ENCODE data around the gene LPP.

DNA sequence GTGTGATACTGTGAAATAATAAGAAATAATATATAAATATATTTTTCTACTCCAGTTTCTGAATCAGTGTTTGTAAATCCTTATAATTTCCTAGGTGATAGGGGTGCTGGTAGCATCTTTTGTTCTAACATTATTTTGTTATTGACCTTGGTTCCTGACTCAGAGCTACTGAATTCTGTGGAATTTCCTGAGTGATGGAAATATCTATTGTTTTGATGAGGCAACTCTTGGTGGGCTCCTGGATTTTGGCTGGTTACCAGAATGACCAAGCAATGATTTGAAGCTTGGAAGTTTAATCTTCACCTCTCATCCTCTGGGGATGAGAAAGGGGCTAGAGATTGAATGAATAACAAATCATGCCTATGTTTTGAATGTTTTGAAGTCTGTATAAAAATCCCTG, 377.3 kb downstream of the LPP start:
- no peak for TF ChIP-seq EZH2 (IDR thresholded peaks at IDR 0.05; ENCODE audit: low read length)
- TF ChIP-seq, protein P1, sequence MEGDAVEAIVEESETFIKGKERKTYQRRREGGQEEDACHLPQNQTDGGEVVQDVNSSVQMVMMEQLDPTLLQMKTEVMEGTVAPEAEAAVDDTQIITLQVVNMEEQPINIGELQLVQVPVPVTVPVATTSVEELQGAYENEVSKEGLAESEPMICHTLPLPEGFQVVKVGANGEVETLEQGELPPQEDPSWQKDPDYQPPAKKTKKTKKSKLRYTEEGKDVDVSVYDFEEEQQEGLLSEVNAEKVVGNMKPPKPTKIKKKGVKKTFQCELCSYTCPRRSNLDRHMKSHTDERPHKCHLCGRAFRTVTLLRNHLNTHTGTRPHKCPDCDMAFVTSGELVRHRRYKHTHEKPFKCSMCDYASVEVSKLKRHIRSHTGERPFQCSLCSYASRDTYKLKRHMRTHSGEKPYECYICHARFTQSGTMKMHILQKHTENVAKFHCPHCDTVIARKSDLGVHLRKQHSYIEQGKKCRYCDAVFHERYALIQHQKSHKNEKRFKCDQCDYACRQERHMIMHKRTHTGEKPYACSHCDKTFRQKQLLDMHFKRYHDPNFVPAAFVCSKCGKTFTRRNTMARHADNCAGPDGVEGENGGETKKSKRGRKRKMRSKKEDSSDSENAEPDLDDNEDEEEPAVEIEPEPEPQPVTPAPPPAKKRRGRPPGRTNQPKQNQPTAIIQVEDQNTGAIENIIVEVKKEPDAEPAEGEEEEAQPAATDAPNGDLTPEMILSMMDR (optimal IDR thresholded peaks at IDR 0.05 in 1 of 3, IDR thresholded peaks at IDR 0.05 in 1 of 3, conservative IDR thresholded peaks at IDR 0.05 in 1 of 3; ENCODE audit: extremely low read depth in 1 of 3, insufficient read depth in 2 of 3, low read length in 3 of 3): no peak

Data from keratinocyte (primary cell).